HG02938 (cell line): Measurements from ENCODE around the gene CNST.

Experiments used
- ATAC-seq: cut with Tn5 transposase; IDR thresholded peaks from one replicate; pipeline ENCODE4 v1.9.1; 2021; ENCODE audit warnings: mild to moderate bottlenecking, moderate library complexity; ENCODE audit not compliant: unreplicated experiment

Gene CNST

GRCh38 chr1:246566128-246566812, at the start of gene CNST, which contains the start of gene TFB2M:
TSS of gene CNST (plus strand) at chr1:246566456. CDS start at chr1:246591563, 25,107 bp downstream.
TSS of gene TFB2M (minus strand) at chr1:246566261. CDS start at chr1:246566138, 123 bp downstream.
- peak; percentile 93 for ATAC-seq

- no peak for ATAC-seq
Observed at GRCh38 chr1:246517391-246517790, 48.9 kb upstream of the CNST start.

DNA sequence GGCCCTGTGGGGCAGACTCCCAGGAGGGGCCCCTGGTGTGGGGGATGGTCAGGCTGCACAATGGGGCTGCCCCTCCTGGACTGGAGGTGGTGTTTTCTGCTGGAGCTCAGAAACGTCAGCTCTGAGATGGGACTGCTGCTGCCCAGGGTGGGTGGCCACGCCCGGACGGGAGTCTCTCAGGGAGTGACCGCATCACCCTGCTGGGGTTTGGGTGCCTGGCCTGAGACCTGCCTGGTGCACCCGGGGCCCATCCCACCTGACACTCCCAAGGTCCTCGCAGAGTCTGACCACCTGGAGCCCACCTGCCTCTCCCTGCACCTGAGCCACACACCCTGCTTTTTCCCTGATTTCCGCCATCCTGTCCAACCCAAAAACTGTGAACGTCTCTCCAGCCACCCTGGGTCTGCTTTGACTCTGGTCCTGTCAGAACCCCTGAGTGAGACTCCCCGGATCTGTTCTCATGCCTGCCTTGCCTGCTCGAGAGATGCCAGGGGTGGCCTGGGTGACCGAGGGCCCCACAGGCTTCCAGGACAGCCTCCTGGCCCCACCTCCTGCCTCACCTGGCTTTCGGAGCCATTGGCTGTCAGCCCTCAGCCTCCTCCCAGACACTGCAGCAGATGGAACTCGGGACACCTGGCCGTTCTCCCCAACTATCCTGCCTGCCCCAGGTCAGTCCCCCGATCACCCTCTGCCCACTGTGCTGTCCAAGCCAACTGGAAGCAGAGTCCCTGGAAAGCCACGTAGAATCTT, 47.6 kb upstream of the CNST start:
- no peak for ATAC-seq

DNA sequence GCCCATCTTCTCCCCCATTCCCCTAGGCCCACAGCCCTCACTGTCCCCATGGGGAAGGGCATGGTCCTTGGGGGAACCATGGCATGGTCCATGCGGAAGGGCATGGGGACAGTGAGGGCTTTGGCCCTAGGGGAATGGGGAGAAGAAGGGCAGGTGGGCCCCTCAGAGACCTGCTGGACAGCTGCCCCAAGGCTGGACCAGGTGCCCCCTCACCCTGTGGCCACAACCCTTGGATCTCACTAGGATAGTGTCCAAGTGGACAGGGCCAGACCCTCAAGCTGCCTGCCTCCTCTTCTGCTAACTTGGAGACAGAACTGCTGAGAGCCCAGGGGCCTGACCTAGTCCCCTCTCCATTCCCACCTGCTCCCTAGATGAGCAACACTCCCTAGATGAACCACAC, 46.7 kb upstream of the CNST start:
- no peak for ATAC-seq

GRCh38 chr1:246526380-246526779, 39.9 kb upstream of the CNST start:
- ATAC-seq: no peak

GRCh38 chr1:246526915-246527314, 39.3 kb upstream of the CNST start:
- ATAC-seq: no peak

GRCh38 chr1:246527402-246528088, 38.7 kb upstream of the CNST start:
- peak; percentile 56 for ATAC-seq

DNA sequence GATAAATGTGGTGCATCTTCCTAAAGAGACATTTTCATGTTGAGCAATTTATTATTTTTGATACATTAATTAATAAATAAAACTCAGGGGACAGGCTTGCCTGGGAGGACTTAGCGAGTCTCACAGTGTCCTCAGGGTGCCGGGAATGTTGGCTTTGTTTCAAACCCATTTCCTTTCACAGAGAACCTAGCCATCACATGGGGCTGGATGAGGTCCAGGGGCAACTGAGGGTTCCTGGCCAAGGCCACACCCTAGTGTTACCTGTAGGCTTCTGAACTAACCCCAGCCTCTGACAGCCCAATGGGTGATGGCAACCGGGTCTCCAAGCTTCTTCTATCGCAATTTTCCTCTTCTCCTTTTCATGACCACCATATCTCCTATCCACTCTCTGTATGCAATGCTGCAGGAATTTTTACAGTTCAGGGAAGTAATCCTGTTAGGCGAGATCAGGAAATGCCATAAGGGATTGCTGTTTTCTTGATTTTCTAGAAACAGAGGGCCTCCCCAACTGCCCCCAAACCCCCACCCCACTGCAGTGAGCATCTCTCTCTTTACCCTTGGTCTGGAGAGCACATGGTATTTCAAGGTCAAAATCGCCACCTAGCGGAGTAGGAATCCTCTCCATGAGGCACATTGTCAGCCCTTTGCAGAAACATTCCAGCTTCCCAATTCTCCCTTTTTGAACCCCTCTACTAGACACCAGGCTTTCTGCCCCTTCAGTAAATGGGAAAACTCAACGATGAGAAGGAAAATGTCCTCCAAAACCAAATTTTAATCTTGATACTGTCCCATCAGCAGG, 37.1 kb upstream of the CNST start:
- no peak for ATAC-seq

DNA sequence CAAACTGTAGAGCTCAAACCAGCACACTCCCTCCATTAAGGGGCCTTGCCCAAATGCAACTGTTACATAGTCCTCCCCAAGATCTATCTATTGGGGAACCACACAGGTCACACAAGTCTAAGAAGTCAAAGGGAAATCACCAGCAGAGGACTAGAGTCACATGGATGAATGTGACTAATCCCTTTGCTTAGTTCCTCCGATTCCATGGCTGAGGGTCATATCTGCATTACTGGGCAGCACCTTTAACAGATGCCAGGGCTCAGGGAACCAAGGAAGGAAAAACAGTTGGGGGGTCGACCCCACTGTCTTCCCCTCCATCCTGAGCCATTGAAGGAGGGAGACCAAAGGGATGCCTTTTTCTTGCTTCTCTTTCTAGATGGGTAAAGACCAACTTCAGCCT, 35.8 kb upstream of the CNST start:
- ATAC-seq: no peak

DNA sequence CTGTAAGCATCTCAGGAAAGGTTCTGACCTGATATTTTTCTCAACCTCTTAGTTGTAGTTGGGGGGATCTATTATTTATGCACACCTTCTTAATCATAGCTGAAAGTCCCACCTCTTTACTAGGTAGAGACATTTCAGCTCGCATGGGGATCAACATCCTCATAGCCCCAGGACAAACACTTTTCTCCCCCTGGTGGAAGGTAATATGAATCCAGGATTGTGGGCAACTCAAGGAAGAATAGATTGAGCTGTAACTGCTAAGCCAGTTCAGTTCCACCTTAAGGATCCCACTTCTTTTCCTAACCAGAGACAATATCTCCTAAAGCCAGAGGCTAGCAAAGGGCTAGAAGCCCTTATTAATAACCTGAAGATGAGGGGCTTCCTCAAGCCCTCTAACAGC, 33.7 kb upstream of the CNST start:
- ATAC-seq: no peak

- no peak for ATAC-seq
Observed at GRCh38 chr1:246533371-246533905, 32.8 kb upstream of the CNST start.

- no peak for ATAC-seq
Observed at GRCh38 chr1:246534114-246534513, 32.1 kb upstream of the CNST start.

DNA sequence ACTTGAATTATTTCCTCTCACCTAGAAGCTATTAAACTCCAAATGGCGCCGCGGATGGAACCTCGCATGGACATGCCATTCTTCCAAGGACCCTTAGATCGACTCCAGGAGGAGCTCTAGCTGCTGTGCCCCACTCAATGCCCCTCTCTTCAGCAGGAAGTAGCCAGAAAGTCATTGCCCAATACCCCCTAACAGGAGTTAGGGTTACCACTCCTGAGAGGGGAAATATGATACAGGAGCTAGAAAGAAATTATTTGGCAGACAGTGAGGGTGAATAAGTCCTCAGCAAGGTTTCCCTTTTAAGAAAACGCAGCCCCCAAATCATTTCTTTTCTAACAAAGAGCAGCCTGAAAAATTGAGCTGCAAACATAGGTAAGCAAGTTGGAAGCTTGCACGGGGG, 28.8 kb upstream of the CNST start:
- ATAC-seq: no peak

GRCh38 chr1:246537887-246538286, 28.4 kb upstream of the CNST start:
- ATAC-seq: no peak

GRCh38 chr1:246540738-246541491, 25.3 kb upstream of the CNST start:
- no peak for ATAC-seq

- ATAC-seq: no peak
Observed at GRCh38 chr1:246544001-246544400, 22.3 kb upstream of the CNST start.

GRCh38 chr1:246549665-246550064, 16.6 kb upstream of the CNST start:
- no peak for ATAC-seq

- ATAC-seq: no peak
Observed at GRCh38 chr1:246550402-246550801, 15.9 kb upstream of the CNST start.

- no peak for ATAC-seq
Observed at GRCh38 chr1:246552110-246552509, 14.1 kb upstream of the CNST start.

- no peak for ATAC-seq
Observed at GRCh38 chr1:246554201-246554600, 12.1 kb upstream of the CNST start.
